ENCODE results near the gene SLC16A3.
"Not testable (repeated sequence)": the region's sequence is repeated elsewhere in the genome, so short reads cannot be mapped to it uniquely, and the experiment has no call there.

- not testable (repeated sequence) for TF ChIP-seq CTCF (IDR thresholded peaks at IDR 0.05); ZFX (IDR thresholded peaks at IDR 0.05; ENCODE audit: borderline replicate concordance)
These were observed 25.9 kb downstream of the SLC16A3 start for GRCh38 chr17:82254746-82255145.
